GM23338 (cell line): ENCODE results near the gene CNOT4. TPM values are rescaled to one million over a fixed set of nuclear protein-coding genes. Genes with fewer than 3 reads are reported as not detected.

Experiments
- ATAC-seq: fragments of 200-7000 bp; cut with Tn5 transposase; 3 replicates; pipeline ENCODE4 v1.9.1; 2020
- DNase-seq: peaks from one replicate; pipeline ENCODE4 v3.0.0-alpha.2; 2015; ENCODE audit warnings: low spot score
- H2AFZ ChIP-seq: fragments of 200-600 bp; sonication (generic); 2 replicates; pipeline ENCODE4 v1.8.0; 2016; ENCODE audit warnings: antibody characterized with exemption, mild to moderate bottlenecking, moderate library complexity
- H3F3A ChIP-seq: fragments of 200-600 bp; sonication (generic); replicated peaks from 2 replicates; pipeline ENCODE4 v1.8.0; 2017; ENCODE audit warnings: antibody characterized with exemption, mixed run types, low read depth
- H3K27ac ChIP-seq: fragments of 200-600 bp; sonication (generic); 2 replicates; pipeline ENCODE4 v1.6.1; 2016; ENCODE audit warnings: low read depth
- H3K27me3 ChIP-seq: fragments of 200-600 bp; sonication (generic); 2 replicates; pipeline ENCODE4 v1.8.0; 2016; ENCODE audit warnings: mild to moderate bottlenecking, mixed run types, moderate library complexity; ENCODE audit not compliant: insufficient read depth
- H3K36me3 ChIP-seq: fragments of 200-600 bp; sonication (generic); 2 replicates; pipeline ENCODE4 v1.8.0; 2016; ENCODE audit warnings: mild to moderate bottlenecking; ENCODE audit not compliant: insufficient read depth
- H3K4me1 ChIP-seq: fragments of 200-600 bp; sonication (generic); 2 replicates; pipeline ENCODE4 v1.8.0; 2016; ENCODE audit warnings: mild to moderate bottlenecking, moderate library complexity; ENCODE audit not compliant: insufficient read depth
- H3K4me2 ChIP-seq: fragments of 200-600 bp; sonication (generic); 2 replicates; pipeline ENCODE4 v1.7.1; 2017; ENCODE audit warnings: mixed run types
- H3K4me3 ChIP-seq: fragments of 200-600 bp; sonication (generic); 2 replicates; pipeline ENCODE4 v1.6.1; 2016; ENCODE audit warnings: mixed run types
- H3K79me2 ChIP-seq: fragments of 200-600 bp; sonication (generic); replicated peaks from 2 replicates; pipeline ENCODE4 v1.8.0; 2017; ENCODE audit warnings: mild to moderate bottlenecking; ENCODE audit not compliant: insufficient read depth
- H3K9me2 ChIP-seq: fragments of 200-600 bp; sonication (generic); 2 replicates; pipeline ENCODE4 v1.8.0; 2017; ENCODE audit not compliant: insufficient read depth
- H4K20me1 ChIP-seq: fragments of 200-600 bp; sonication (generic); replicated peaks from 2 replicates; pipeline ENCODE4 v1.8.0; 2017; ENCODE audit warnings: mild to moderate bottlenecking; ENCODE audit not compliant: insufficient read depth
- H3K27ac Mint-ChIP-seq: 2 replicates; pipeline ENCODE4 v1.8.0; 2020; ENCODE audit warnings: inconsistent platforms, mild to moderate bottlenecking, moderate library complexity, mixed read lengths
- H3K27me3 Mint-ChIP-seq: 3 replicates; pipeline ENCODE4 v1.8.0; 2022; ENCODE audit warnings: low read depth, mild to moderate bottlenecking, moderate library complexity, mixed read lengths, inconsistent platforms; ENCODE audit not compliant: insufficient read depth, poor library complexity
- H3K36me3 Mint-ChIP-seq: 3 replicates; pipeline ENCODE4 v1.8.0; 2021; ENCODE audit warnings: low read depth, mild to moderate bottlenecking, inconsistent platforms, moderate library complexity, mixed read lengths
- H3K4me1 Mint-ChIP-seq: 3 replicates; pipeline ENCODE4 v1.8.0; 2020; ENCODE audit warnings: mild to moderate bottlenecking, inconsistent platforms, mixed read lengths
- H3K4me3 Mint-ChIP-seq: 3 replicates; pipeline ENCODE4 v1.8.0; 2021; ENCODE audit warnings: moderate library complexity, mild to moderate bottlenecking, inconsistent platforms, mixed read lengths
- H3K9me3 Mint-ChIP-seq: 3 replicates; pipeline ENCODE4 v1.8.0; 2020; ENCODE audit warnings: moderate library complexity, mild to moderate bottlenecking, inconsistent platforms, mixed read lengths
- CREB1 ChIP-seq: fragments of 250-450 bp; sonication (Bioruptor Pico); IDR thresholded peaks from 2 replicates; pipeline ENCODE4 v1.5.0; 2020; ENCODE audit warnings: low read depth, mild to moderate bottlenecking, moderate library complexity
- CTCF ChIP-seq, 2 experiments: fragments of 200-600 bp in 1 of 2; sonication (generic) in 1 of 2; conservative IDR thresholded peaks; 2 replicates each; pipeline versions ENCODE4 v1.5.1 to v1.6.1; 2016 to 2017; ENCODE audit warnings: antibody characterized with exemption in 2 of 2, low read depth in 2 of 2, mild to moderate bottlenecking in 2 of 2, moderate library complexity in 1 of 2
- ETS1 ChIP-seq: IDR thresholded peaks from 2 replicates; pipeline ENCODE4 v1.6.1; 2016; ENCODE audit warnings: antibody characterized with exemption
- EZH2 ChIP-seq: fragments of 200-600 bp; sonication (generic); IDR thresholded peaks from one replicate; pipeline ENCODE4 v1.8.0; 2017; ENCODE audit warnings: antibody characterized with exemption, mild to moderate bottlenecking, low read depth; ENCODE audit not compliant: unreplicated experiment
- EZH2phosphoT487 ChIP-seq: fragments of 200-600 bp; sonication (generic); IDR thresholded peaks from one replicate; pipeline ENCODE4 v1.8.1; 2018; ENCODE audit warnings: antibody characterized with exemption; ENCODE audit not compliant: unreplicated experiment
- JUNB ChIP-seq: IDR thresholded peaks from one replicate; pipeline ENCODE4 v1.6.1; 2016; ENCODE audit warnings: antibody characterized with exemption; ENCODE audit not compliant: unreplicated experiment
- NANOG ChIP-seq: IDR thresholded peaks from 2 replicates; pipeline ENCODE4 v1.6.1; 2016; ENCODE audit warnings: antibody characterized with exemption, borderline replicate concordance
- POLR2AphosphoS5 ChIP-seq: IDR thresholded peaks from 2 replicates; pipeline ENCODE4 v1.6.1; 2016; ENCODE audit warnings: antibody characterized with exemption, low read depth
- REST ChIP-seq: IDR thresholded peaks from one replicate; pipeline ENCODE4 v1.6.1; 2018; ENCODE audit warnings: antibody characterized with exemption; ENCODE audit not compliant: unreplicated experiment
- STAT1 ChIP-seq: IDR thresholded peaks from one replicate; pipeline ENCODE4 v1.6.1; 2016; ENCODE audit warnings: antibody characterized with exemption; ENCODE audit not compliant: unreplicated experiment
- ZNF114 ChIP-seq: fragments of 250-450 bp; sonication (Bioruptor Pico); IDR thresholded peaks from 2 replicates; pipeline ENCODE4 v1.5.0; 2020; ENCODE audit warnings: mild to moderate bottlenecking, moderate library complexity
- ZNF331 ChIP-seq: fragments of 250-450 bp; sonication (Bioruptor Pico); IDR thresholded peaks from 2 replicates; pipeline ENCODE4 v1.5.0; 2020; ENCODE audit warnings: low read depth, mild to moderate bottlenecking, moderate library complexity
- ZNF462 ChIP-seq: fragments of 250-450 bp; sonication (Bioruptor Pico); IDR thresholded peaks from 2 replicates; pipeline ENCODE4 v1.5.0; 2020; ENCODE audit warnings: mild to moderate bottlenecking, moderate library complexity
- polyA plus RNA-seq: library from polyadenylated mRNA; unstranded; fragments of >200 nt; fragmentation: Nextera tagmentation; extraction: Ambion mirVana; gene quantifications from 2 replicates; pipeline ENCODE4 v1.2.1, GENCODE V29; 2016
- total RNA-seq: library from RNA; depleted of rRNA; stranded (reverse); fragments of >200 nt; shearing (Covaris generic); gene quantifications from 2 replicates; pipeline ENCODE4 v1.2.3, GENCODE V29; 2014

The CNOT4 gene
- total and polyA plus RNA-seq, 2 experiments from 2014 or later = 18.9 to 26.2 TPM

- H3K4me1 Mint-ChIP-seq = peaks cover 6% of the 10 kb centered on the region
- H3F3A ChIP-seq = no peaks in the 10 kb centered on the region
- H3K4me1 ChIP-seq = no peaks in the 10 kb centered on the region
- TF ChIP-seq ZNF462 (no peak), ZNF331 (no peak), ETS1 (no peak), STAT1 (no peak), POLR2AphosphoS5 (no peak), ZNF114 (CRISPR knock-in tag) (no peak), EZH2phosphoT487 (no peak), CREB1 (CRISPR knock-in tag) (no peak), CTCF (conservative IDR thresholded peaks at IDR 0.05; ENCODE audit: low read depth in 2 of 2) (no peak), EZH2 (no peak), JUNB (no peak), REST (no peak), NANOG (no peak)
- no peaks in the 10 kb centered on the region for H4K20me1 ChIP-seq
- H3K9me3 Mint-ChIP-seq = no peaks in the 10 kb centered on the region
- peak overlapping the region; percentile 90 for H2AFZ ChIP-seq
- H3K27ac ChIP-seq = no peak overlapping the region
- no peaks in the 10 kb centered on the region for H3K27me3 ChIP-seq
- no peaks in the 10 kb centered on the region for H3K36me3 Mint-ChIP-seq
- H3K27ac Mint-ChIP-seq = no peak overlapping the region
- no peak overlapping the region for H3K4me3 ChIP-seq
- no peaks in the 10 kb centered on the region; the same call in 1 of the 2 replicates for H3K9me2 ChIP-seq
- no peaks in the 10 kb centered on the region for H3K79me2 ChIP-seq
- no peaks in the 10 kb centered on the region for H3K36me3 ChIP-seq
- peaks cover 10% of the 10 kb centered on the region for H3K27me3 Mint-ChIP-seq
- ATAC-seq (peak; percentile 77), DNase-seq (peak; percentile 20)
- H3K4me2 ChIP-seq = no peak overlapping the region
- H3K4me3 Mint-ChIP-seq = no peak overlapping the region
Measured at GRCh38 chr7:135317676-135318325, 192.1 kb downstream of the CNOT4 start.
